ENCODE measurements around the gene KANK3.

DNA sequence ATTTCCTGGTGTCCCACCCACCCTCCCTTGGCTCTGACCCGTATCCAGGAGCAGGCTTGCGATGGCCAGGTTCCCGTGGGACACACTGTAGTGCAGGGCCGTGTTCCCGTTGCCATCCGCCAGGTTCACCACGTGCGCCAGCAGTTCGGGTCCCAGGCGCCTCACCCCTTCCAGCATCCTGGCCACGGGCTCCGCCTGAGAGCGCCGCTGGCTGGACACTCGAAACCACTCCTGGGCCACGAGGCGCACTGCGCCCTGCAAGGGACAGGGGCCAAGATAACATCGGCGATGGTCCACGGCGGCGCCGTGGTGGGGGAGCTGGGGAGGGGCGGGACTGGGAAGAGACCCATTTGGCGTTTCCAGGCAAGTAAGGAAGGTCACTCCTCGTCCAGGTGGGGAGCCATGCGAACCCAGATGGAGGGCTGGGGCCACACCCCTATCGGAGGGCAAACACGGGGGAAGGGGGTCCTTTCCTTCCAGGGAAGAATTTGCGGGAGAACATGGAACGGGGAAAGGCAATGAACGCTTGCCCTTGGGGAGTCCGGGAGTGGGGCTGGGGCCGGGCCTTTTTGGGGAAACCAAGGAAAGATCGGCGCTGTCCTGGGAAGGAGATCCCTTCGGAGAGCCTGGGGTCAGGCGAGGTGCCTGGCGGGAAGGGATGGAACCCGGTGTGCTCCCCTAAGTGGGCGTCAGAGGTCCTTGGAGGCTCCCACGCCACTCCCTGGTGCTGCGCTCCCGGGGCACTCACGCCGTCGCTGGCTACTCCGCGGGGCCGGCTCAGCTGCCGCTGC is 9.9 kb downstream of the KANK3 start:
- TF ChIP-seq, protein P1, sequence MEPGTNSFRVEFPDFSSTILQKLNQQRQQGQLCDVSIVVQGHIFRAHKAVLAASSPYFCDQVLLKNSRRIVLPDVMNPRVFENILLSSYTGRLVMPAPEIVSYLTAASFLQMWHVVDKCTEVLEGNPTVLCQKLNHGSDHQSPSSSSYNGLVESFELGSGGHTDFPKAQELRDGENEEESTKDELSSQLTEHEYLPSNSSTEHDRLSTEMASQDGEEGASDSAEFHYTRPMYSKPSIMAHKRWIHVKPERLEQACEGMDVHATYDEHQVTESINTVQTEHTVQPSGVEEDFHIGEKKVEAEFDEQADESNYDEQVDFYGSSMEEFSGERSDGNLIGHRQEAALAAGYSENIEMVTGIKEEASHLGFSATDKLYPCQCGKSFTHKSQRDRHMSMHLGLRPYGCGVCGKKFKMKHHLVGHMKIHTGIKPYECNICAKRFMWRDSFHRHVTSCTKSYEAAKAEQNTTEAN (CRISPR knock-in tag; IDR thresholded peaks at IDR 0.05) = no peak
- TF ChIP-seq, protein P2, sequence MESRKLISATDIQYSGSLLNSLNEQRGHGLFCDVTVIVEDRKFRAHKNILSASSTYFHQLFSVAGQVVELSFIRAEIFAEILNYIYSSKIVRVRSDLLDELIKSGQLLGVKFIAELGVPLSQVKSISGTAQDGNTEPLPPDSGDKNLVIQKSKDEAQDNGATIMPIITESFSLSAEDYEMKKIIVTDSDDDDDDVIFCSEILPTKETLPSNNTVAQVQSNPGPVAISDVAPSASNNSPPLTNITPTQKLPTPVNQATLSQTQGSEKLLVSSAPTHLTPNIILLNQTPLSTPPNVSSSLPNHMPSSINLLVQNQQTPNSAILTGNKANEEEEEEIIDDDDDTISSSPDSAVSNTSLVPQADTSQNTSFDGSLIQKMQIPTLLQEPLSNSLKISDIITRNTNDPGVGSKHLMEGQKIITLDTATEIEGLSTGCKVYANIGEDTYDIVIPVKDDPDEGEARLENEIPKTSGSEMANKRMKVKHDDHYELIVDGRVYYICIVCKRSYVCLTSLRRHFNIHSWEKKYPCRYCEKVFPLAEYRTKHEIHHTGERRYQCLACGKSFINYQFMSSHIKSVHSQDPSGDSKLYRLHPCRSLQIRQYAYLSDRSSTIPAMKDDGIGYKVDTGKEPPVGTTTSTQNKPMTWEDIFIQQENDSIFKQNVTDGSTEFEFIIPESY (CRISPR knock-in tag; IDR thresholded peaks at IDR 0.05) = peak; percentile 37; the same call in 1 of the 2 replicates
- no peak for TF ChIP-seq HMG20A (CRISPR knock-in tag; conservative IDR thresholded peaks at IDR 0.05)
- no peak for TF ChIP-seq ZFP36 (IDR thresholded peaks at IDR 0.05; ENCODE audit: low read depth, low read length, partially characterized antibody)
- TF ChIP-seq, protein P3, sequence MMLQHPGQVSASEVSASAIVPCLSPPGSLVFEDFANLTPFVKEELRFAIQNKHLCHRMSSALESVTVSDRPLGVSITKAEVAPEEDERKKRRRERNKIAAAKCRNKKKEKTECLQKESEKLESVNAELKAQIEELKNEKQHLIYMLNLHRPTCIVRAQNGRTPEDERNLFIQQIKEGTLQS (IDR thresholded peaks at IDR 0.05) = no peak
- TF ChIP-seq, protein P3 (CRISPR knock-in tag; conservative IDR thresholded peaks at IDR 0.05) = no peak
- TF ChIP-seq, protein P4, sequence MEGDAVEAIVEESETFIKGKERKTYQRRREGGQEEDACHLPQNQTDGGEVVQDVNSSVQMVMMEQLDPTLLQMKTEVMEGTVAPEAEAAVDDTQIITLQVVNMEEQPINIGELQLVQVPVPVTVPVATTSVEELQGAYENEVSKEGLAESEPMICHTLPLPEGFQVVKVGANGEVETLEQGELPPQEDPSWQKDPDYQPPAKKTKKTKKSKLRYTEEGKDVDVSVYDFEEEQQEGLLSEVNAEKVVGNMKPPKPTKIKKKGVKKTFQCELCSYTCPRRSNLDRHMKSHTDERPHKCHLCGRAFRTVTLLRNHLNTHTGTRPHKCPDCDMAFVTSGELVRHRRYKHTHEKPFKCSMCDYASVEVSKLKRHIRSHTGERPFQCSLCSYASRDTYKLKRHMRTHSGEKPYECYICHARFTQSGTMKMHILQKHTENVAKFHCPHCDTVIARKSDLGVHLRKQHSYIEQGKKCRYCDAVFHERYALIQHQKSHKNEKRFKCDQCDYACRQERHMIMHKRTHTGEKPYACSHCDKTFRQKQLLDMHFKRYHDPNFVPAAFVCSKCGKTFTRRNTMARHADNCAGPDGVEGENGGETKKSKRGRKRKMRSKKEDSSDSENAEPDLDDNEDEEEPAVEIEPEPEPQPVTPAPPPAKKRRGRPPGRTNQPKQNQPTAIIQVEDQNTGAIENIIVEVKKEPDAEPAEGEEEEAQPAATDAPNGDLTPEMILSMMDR (IDR thresholded peaks at IDR 0.05 in 2 of 3, conservative IDR thresholded peaks at IDR 0.05 in 1 of 3; ENCODE audit: insufficient read depth in 2 of 3, low read depth in 1 of 3, low read length in 3 of 3) = no peak
- no peak for TF ChIP-seq FOXM1 (IDR thresholded peaks at IDR 0.05; ENCODE audit: low read depth)
- TF ChIP-seq FOXM1 (CRISPR knock-in tag; IDR thresholded peaks at IDR 0.05; ENCODE audit: low read depth) = no peak
- no peak for TF ChIP-seq KHSRP (IDR thresholded peaks at IDR 0.05)
- TF ChIP-seq MIER1 (IDR thresholded peaks at IDR 0.05; ENCODE audit: low read depth) = no peak
- TF ChIP-seq, protein P5, sequence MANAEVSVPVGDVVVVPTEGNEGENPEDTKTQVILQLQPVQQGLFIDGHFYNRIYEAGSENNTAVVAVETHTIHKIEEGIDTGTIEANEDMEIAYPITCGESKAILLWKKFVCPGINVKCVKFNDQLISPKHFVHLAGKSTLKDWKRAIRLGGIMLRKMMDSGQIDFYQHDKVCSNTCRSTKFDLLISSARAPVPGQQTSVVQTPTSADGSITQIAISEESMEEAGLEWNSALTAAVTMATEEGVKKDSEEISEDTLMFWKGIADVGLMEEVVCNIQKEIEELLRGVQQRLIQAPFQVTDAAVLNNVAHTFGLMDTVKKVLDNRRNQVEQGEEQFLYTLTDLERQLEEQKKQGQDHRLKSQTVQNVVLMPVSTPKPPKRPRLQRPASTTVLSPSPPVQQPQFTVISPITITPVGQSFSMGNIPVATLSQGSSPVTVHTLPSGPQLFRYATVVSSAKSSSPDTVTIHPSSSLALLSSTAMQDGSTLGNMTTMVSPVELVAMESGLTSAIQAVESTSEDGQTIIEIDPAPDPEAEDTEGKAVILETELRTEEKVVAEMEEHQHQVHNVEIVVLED (CRISPR knock-in tag; IDR thresholded peaks at IDR 0.05) = no peak
- TF ChIP-seq, protein P6, sequence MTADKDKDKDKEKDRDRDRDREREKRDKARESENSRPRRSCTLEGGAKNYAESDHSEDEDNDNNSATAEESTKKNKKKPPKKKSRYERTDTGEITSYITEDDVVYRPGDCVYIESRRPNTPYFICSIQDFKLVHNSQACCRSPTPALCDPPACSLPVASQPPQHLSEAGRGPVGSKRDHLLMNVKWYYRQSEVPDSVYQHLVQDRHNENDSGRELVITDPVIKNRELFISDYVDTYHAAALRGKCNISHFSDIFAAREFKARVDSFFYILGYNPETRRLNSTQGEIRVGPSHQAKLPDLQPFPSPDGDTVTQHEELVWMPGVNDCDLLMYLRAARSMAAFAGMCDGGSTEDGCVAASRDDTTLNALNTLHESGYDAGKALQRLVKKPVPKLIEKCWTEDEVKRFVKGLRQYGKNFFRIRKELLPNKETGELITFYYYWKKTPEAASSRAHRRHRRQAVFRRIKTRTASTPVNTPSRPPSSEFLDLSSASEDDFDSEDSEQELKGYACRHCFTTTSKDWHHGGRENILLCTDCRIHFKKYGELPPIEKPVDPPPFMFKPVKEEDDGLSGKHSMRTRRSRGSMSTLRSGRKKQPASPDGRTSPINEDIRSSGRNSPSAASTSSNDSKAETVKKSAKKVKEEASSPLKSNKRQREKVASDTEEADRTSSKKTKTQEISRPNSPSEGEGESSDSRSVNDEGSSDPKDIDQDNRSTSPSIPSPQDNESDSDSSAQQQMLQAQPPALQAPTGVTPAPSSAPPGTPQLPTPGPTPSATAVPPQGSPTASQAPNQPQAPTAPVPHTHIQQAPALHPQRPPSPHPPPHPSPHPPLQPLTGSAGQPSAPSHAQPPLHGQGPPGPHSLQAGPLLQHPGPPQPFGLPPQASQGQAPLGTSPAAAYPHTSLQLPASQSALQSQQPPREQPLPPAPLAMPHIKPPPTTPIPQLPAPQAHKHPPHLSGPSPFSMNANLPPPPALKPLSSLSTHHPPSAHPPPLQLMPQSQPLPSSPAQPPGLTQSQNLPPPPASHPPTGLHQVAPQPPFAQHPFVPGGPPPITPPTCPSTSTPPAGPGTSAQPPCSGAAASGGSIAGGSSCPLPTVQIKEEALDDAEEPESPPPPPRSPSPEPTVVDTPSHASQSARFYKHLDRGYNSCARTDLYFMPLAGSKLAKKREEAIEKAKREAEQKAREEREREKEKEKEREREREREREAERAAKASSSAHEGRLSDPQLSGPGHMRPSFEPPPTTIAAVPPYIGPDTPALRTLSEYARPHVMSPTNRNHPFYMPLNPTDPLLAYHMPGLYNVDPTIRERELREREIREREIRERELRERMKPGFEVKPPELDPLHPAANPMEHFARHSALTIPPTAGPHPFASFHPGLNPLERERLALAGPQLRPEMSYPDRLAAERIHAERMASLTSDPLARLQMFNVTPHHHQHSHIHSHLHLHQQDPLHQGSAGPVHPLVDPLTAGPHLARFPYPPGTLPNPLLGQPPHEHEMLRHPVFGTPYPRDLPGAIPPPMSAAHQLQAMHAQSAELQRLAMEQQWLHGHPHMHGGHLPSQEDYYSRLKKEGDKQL (CRISPR knock-in tag; IDR thresholded peaks at IDR 0.05; ENCODE audit: borderline replicate concordance) = no peak

Measured in K562 (cell line).